Type B pancreatic cell (in vitro differentiated cells): ENCODE measurements around the gene DIAPH3. TPM values are rescaled to one million over a fixed set of nuclear protein-coding genes. Genes with fewer than 3 reads are reported as not detected.

ENCODE experiments used
- DNase-seq: peaks from one replicate; pipeline ENCODE4 v3.0.0; 2021; ENCODE audit warnings: mixed read lengths; ENCODE audit not compliant: unreplicated experiment; ENCODE audit errors: extremely low spot score
- H3K27ac Mint-ChIP-seq: 2 replicates; pipeline ENCODE4 v1.8.0; 2021; ENCODE audit warnings: mild to moderate bottlenecking, mixed read lengths
- H3K27me3 Mint-ChIP-seq: 2 replicates; pipeline ENCODE4 v1.8.0; 2021; ENCODE audit warnings: mixed read lengths
- H3K36me3 Mint-ChIP-seq: 2 replicates; pipeline ENCODE4 v1.8.0; 2021; ENCODE audit warnings: mixed read lengths
- H3K4me1 Mint-ChIP-seq: one replicate; pipeline ENCODE4 v1.8.0; 2021; ENCODE audit warnings: mixed read lengths; ENCODE audit not compliant: unreplicated experiment
- H3K4me3 Mint-ChIP-seq: 2 replicates; pipeline ENCODE4 v1.8.0; 2021; ENCODE audit warnings: mild to moderate bottlenecking, mixed read lengths
- H3K9me3 Mint-ChIP-seq: 2 replicates; pipeline ENCODE4 v1.8.0; 2021; ENCODE audit warnings: mixed read lengths
- CTCF ChIP-seq: fragments of 200-600 bp; sonication (generic); conservative IDR thresholded peaks from 2 replicates; pipeline ENCODE4 v1.5.0; 2021; ENCODE audit warnings: antibody characterized with exemption, mild to moderate bottlenecking
- total RNA-seq: library from RNA; stranded (reverse); gene quantifications from 2 replicates; pipeline ENCODE4 v1.2.1, GENCODE V29; 2021; ENCODE audit warnings: low replicate concordance

The DIAPH3 gene
- total RNA-seq, 1 donor from 2014 or later, result 16.9 TPM

- Mint-ChIP-seq H3K27ac (no peak overlapping the region), H3K36me3 (peaks cover 22% of the 10 kb centered on the region), H3K27me3 (peaks cover 3% of the 10 kb centered on the region), H3K4me1 (no peaks in the 10 kb centered on the region), H3K9me3 (no peaks in the 10 kb centered on the region), H3K4me3 (no peak overlapping the region)
- no peak for TF ChIP-seq CTCF
- DNase-seq, result no peak
Observed at GRCh38 chr13:59873856-59874255, 289.9 kb downstream of the DIAPH3 start.

DNA sequence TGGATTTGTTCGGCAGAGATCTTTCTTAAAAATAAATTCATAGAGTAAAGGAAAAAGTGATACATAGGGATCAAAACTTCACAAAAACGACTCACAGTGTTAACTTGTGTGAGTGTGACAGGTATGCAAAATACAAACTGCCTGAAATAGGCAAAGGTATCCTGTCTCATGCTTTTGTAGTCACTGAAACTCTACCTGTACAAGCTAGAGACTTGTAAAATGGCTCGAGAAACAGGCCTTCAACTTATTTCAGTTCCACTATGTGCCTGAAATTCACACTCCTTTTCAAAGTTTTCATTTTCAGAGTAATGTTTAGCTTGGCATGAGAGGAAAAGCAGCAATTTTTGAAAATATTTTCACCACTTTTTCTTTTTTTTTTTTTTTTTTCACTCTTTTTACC is 290.4 kb downstream of the DIAPH3 start:
- Mint-ChIP-seq H3K36me3 (peaks cover 22% of the 10 kb centered on the region), H3K9me3 (no peaks in the 10 kb centered on the region), H3K27me3 (peaks cover 3% of the 10 kb centered on the region), H3K27ac (no peak overlapping the region), H3K4me1 (no peaks in the 10 kb centered on the region), H3K4me3 (no peak overlapping the region)
- no peak for TF ChIP-seq CTCF
- DNase-seq, result no peak

DNA sequence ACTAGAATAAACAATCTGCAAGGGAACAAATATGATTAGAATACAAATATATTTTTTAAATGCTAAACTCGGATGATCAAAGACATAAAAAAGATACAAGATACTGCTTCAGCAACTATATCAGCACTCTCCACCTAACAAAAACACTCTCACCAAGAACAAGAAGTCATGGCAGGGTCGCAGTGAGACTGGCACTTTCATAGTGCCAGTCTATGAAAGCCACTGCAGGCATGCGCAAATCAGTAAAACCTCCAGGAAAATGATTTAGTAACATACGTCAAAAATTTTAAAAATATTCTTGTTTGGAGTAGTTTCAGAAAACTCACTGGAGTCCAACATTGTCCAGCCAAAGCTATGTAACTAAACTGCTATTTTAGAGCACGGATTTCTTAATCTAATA is 295.9 kb downstream of the DIAPH3 start:
- Mint-ChIP-seq H3K9me3 (no peaks in the 10 kb centered on the region), H3K27me3 (peaks cover under 1% of the 10 kb centered on the region), H3K4me1 (no peaks in the 10 kb centered on the region), H3K4me3 (no peak overlapping the region), H3K27ac (no peak overlapping the region), H3K36me3 (peaks cover 4% of the 10 kb centered on the region)
- no peak for DNase-seq
- no peak for TF ChIP-seq CTCF

DNA sequence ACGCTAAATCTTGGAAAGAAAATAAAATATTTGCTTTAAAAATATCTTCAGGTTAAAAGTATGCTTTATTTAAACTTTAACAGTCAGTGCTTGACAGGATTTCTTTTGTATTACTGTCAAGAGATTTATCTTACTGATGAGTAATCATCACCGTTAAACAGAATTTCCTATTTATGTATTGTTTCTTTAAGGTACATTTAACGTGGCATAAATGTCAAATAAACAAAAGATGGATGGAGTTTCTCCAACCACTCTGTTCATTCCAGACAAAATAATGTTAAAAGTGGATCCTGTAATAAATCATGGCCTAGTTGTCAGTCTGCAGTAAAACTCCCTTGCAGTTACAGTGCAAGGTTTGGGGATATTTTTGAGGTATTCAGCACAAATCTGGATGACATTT is 298.3 kb downstream of the DIAPH3 start:
- Mint-ChIP-seq H3K36me3 (no peaks in the 10 kb centered on the region), H3K27ac (no peak overlapping the region), H3K27me3 (peaks cover 2% of the 10 kb centered on the region), H3K4me1 (no peaks in the 10 kb centered on the region), H3K9me3 (no peaks in the 10 kb centered on the region), H3K4me3 (no peak overlapping the region)
- DNase-seq, result no peak
- TF ChIP-seq CTCF, result no peak

DNA sequence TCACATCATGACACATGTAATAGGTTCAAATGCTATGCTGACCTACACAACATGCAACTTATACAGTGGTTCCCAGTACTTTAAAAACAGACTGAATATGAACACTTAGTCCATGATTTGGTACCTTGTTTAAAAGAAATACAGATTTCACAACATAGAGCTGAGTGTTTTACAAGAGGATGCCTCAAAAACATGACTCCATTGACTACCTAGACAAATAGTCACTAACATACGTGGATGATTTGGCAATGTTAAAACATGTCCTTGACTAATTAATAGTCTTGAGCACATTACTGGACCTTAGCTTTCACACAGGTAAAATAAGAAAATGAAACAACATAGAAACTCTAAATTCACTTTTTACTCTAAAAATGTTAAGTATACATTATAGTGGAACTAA is 300.1 kb downstream of the DIAPH3 start:
- H3K9me3 Mint-ChIP-seq, result no peaks in the 10 kb centered on the region
- H3K27me3 Mint-ChIP-seq, result peaks cover 2% of the 10 kb centered on the region
- H3K4me3 Mint-ChIP-seq, result no peak overlapping the region
- no peaks in the 10 kb centered on the region for H3K4me1 Mint-ChIP-seq
- no peak for DNase-seq
- H3K27ac Mint-ChIP-seq, result no peak overlapping the region
- H3K36me3 Mint-ChIP-seq, result no peaks in the 10 kb centered on the region
- TF ChIP-seq CTCF, result no peak

DNA sequence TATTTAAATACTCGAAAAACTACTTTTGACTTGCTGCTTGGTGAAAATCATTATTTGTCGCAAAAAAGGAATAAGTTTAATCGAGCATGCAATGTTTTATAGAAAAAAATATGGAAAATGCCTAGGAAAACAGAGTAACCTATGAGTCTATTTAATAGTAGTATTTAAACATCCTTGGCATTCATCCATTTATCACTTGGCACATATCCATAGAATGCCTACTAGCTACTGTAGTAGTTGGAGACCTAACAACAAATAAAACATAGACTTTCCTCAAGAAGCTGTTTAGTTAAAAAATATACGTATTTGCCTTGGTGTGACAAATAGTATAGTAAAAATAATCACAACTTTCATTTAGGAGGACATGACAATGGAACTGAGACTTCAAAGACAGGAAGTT is 302.1 kb downstream of the DIAPH3 start:
- Mint-ChIP-seq H3K4me1 (no peaks in the 10 kb centered on the region), H3K36me3 (peaks cover 4% of the 10 kb centered on the region), H3K9me3 (no peaks in the 10 kb centered on the region), H3K4me3 (no peak overlapping the region), H3K27ac (no peak overlapping the region), H3K27me3 (peaks cover 2% of the 10 kb centered on the region)
- TF ChIP-seq CTCF, result no peak
- DNase-seq, result no peak
